Neuronal stem cell (in vitro differentiated cells): ENCODE results near the gene LIG4.
A peak's percentile ranks its signal among the peaks of the same experiment; 100 is the strongest.

Source experiments
- DNase-seq: peaks from one replicate; pipeline ENCODE4 v3.0.0-alpha.2; 2013; ENCODE audit warnings: low spot score
- H2AFZ ChIP-seq: one replicate; pipeline ENCODE4 v1.6.1; 2013; ENCODE audit warnings: mild to moderate bottlenecking, low read length, inconsistent platforms
- H2AK5ac ChIP-seq: 2 replicates; pipeline ENCODE4 v1.6.1; 2013; ENCODE audit warnings: low read depth, mild to moderate bottlenecking, inconsistent platforms, low read length, moderate library complexity, mixed read lengths
- H2BK120ac ChIP-seq: 2 replicates; pipeline ENCODE4 v1.6.1; 2013; ENCODE audit warnings: low read depth, mild to moderate bottlenecking, inconsistent platforms, low read length, moderate library complexity, mixed read lengths
- H2BK12ac ChIP-seq: one replicate; pipeline ENCODE4 v1.6.1; 2013; ENCODE audit warnings: low read length, inconsistent platforms
- H2BK15ac ChIP-seq: 2 replicates; pipeline ENCODE4 v1.6.1; 2013; ENCODE audit warnings: mild to moderate bottlenecking, low read length, inconsistent platforms, mixed read lengths
- H2BK5ac ChIP-seq: one replicate; pipeline ENCODE4 v1.6.1; 2013; ENCODE audit warnings: inconsistent platforms, mild to moderate bottlenecking, low read length, moderate library complexity
- H3K14ac ChIP-seq: one replicate; pipeline ENCODE4 v1.6.1; 2013; ENCODE audit warnings: low read length, inconsistent platforms
- H3K18ac ChIP-seq: 2 replicates; pipeline ENCODE4 v1.6.1; 2013; ENCODE audit warnings: low read length, inconsistent platforms
- H3K23ac ChIP-seq: 2 replicates; pipeline ENCODE4 v1.6.1; 2013; ENCODE audit warnings: low read depth, mild to moderate bottlenecking, mixed read lengths, low read length, inconsistent platforms; ENCODE audit not compliant: poor library complexity
- H3K27ac ChIP-seq: replicated peaks from 3 replicates; pipeline ENCODE4 v1.5.1; 2013; ENCODE audit warnings: low read length, inconsistent platforms
- H3K27me3 ChIP-seq, 3 experiments: 2 replicates each; pipeline ENCODE4 v1.6.1; 2013; ENCODE audit warnings: low read length in 3 of 3, mild to moderate bottlenecking in 2 of 3, inconsistent platforms in 1 of 3, low read depth in 1 of 3, mixed read lengths in 1 of 3, moderate library complexity in 1 of 3; ENCODE audit not compliant: control insufficient read depth in 3 of 3, insufficient read depth in 3 of 3
- H3K36me3 ChIP-seq, 2 donors: replicated peaks in 1 of 2; 2 replicates each; pipeline ENCODE4 v1.6.1; 2013; ENCODE audit warnings: low read length in 2 of 2; ENCODE audit not compliant: control insufficient read depth in 2 of 2, insufficient read depth in 2 of 2
- H3K4ac ChIP-seq: 2 replicates; pipeline ENCODE4 v1.6.1; 2013; ENCODE audit warnings: inconsistent platforms, mild to moderate bottlenecking, low read length, moderate library complexity
- H3K4me1 ChIP-seq, 2 donors: 1 replicate in 1 of 2; 2 replicates in 1 of 2; pipeline ENCODE4 v1.6.1; 2013; ENCODE audit warnings: low read length in 2 of 2, low read depth in 1 of 2; ENCODE audit not compliant: control insufficient read depth in 2 of 2, insufficient read depth in 1 of 2
- H3K4me2 ChIP-seq: one replicate; pipeline ENCODE4 v1.6.1; 2013; ENCODE audit warnings: mild to moderate bottlenecking, low read length, inconsistent platforms; ENCODE audit not compliant: insufficient read depth, poor library complexity, severe bottlenecking
- H3K4me3 ChIP-seq, 2 donors: 2 replicates each; pipeline ENCODE4 v1.5.1; 2013; ENCODE audit warnings: low read length in 2 of 2, mild to moderate bottlenecking in 2 of 2, inconsistent platforms in 1 of 2, moderate library complexity in 1 of 2
- H3K79me1 ChIP-seq: one replicate; pipeline ENCODE4 v1.6.1; 2013; ENCODE audit warnings: low read depth, mild to moderate bottlenecking, inconsistent platforms, low read length, moderate library complexity
- H3K9ac ChIP-seq: one replicate; pipeline ENCODE4 v1.6.1; 2013; ENCODE audit warnings: mild to moderate bottlenecking, low read depth, low read length, inconsistent platforms; ENCODE audit not compliant: poor library complexity
- H3K9me3 ChIP-seq, 2 donors: replicated peaks in 1 of 2; 2 replicates each; pipeline versions ENCODE3 to v1.6.1; 2013; ENCODE audit warnings: low read length in 2 of 2, mild to moderate bottlenecking in 2 of 2, inconsistent platforms in 1 of 2, low read depth in 1 of 2, mixed read lengths in 1 of 2, moderate library complexity in 1 of 2; ENCODE audit not compliant: control insufficient read depth in 2 of 2, insufficient read depth in 1 of 2
- H4K8ac ChIP-seq: one replicate; pipeline ENCODE4 v1.6.1; 2013; ENCODE audit warnings: low read depth, mild to moderate bottlenecking, inconsistent platforms, low read length, moderate library complexity
- H4K91ac ChIP-seq: one replicate; pipeline ENCODE4 v1.6.1; 2013; ENCODE audit warnings: low read length, low read depth, mild to moderate bottlenecking, inconsistent platforms; ENCODE audit not compliant: poor library complexity
- WGBS, 2 donors: extraction: QIAGEN DNeasy Blood & Tissue Kit; methylation state at CpG; one replicate each; pipeline ENCODE4 v1.1.7; 2013; ENCODE audit warnings: missing lambda C conversion rate in 2 of 2, mixed read lengths in 1 of 2; ENCODE audit not compliant: insufficient read length in 2 of 2, insufficient replicate concordance in 1 of 2; ENCODE audit errors: extremely low coverage in 2 of 2; 5-methylcytosine and 5-hydroxymethylcytosine counted together

Gene LIG4

DNA sequence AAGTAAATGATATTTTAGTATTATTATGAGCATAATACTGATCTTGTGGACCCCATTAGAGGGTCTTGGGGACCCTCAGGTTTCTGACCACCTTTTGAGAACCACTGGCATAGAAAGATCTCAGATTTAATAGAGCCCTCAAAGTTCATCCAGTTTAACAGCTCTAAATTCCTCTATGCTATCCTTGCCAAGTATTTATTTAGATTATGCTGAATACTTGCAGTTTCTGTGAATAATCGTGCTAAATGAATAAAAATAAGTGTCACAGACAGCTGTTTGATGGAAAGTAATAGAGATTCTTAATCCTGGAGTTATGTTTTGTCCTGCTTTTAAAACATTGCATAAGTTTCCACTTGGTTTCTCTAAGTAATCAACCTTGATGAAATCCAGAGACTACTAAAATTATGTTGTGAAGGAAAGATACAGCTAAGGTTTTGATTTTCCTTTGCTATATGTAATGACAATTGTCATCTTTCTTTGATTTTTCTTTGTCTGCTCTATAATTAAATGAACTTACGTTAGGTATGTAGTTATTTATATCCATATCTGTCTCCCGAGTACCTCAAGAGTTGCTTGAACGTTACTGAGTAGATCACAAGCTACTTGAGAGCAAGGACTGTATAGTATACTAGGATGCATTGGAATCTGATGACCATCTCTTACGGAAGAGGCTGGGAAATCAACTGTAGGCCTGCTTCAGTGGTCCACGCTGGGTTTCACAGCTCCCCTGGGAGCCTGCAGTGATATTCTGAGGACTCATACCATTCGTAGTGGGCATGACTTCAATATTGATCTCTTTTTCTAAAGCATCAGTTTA is 8.6 kb upstream of the LIG4 start:
- Histone ChIP-seq H2BK5ac (no peak overlapping the region), H2AFZ (no peak overlapping the region), H3K4me2 (no peak overlapping the region), H3K27me3 (no peaks in the 10 kb centered on the region), H3K18ac (no peak overlapping the region), H2AK5ac (no peak overlapping the region), H3K14ac (no peak overlapping the region), H3K9ac (no peak overlapping the region), H2BK15ac (no peak overlapping the region), H3K4me1 (peaks cover 6 to 17% of the 10 kb centered on the region in 2 donors), H3K27ac (no peak overlapping the region), H2BK12ac (no peak overlapping the region), H4K8ac (no peak overlapping the region), H3K23ac (no peak overlapping the region), H3K4me3 (no peak overlapping the region), H3K9me3 (no peaks in the 10 kb centered on the region), H2BK120ac (no peak overlapping the region), H3K79me1 (peaks cover 2% of the 10 kb centered on the region), H3K4ac (no peak overlapping the region), H4K91ac (no peak overlapping the region), H3K36me3 (no peaks in the 10 kb centered on the region)
- no peak for DNase-seq
- WGBS, 2 donors, result no CpG with 5 or more reads among the region's 7 CpGs

DNA sequence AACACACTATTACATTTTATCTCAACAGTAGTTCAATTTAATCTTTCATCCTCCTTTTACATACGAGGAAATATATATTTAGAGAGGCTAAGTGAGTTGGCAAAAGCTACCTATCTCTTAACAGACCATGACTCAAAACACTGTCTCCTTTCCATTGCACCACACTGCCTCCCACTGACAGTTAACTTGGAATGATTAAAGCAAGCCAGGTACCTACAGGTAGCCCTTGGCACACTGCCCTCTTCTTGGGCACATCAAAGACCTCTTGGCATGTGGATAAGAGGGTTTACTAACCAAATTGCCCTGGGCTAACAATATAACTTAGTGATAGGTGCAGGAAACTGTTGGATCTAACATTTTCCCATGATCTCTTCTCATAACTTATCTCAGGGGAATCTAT is 4.7 kb upstream of the LIG4 start:
- H3K18ac ChIP-seq, result no peak overlapping the region
- H2AFZ ChIP-seq, result no peak overlapping the region
- H2AK5ac ChIP-seq, result no peak overlapping the region
- H3K14ac ChIP-seq, result no peak overlapping the region
- no peak overlapping the region for H2BK15ac ChIP-seq
- H3K27me3 ChIP-seq, result no peaks in the 10 kb centered on the region
- H4K8ac ChIP-seq, result no peak overlapping the region
- H3K4me3 ChIP-seq, result no peak overlapping the region
- no peak overlapping the region for H3K4ac ChIP-seq
- peaks cover 3 to 11% of the 10 kb centered on the region in 2 donors for H3K4me1 ChIP-seq
- no peak overlapping the region for H4K91ac ChIP-seq
- H3K4me2 ChIP-seq, result no peak overlapping the region
- H3K36me3 ChIP-seq, result no peaks in the 10 kb centered on the region
- H3K9ac ChIP-seq, result no peak overlapping the region
- H3K23ac ChIP-seq, result no peak overlapping the region
- no peak for DNase-seq
- no peak overlapping the region for H2BK12ac ChIP-seq
- no peak overlapping the region for H2BK5ac ChIP-seq
- no peak overlapping the region for H3K27ac ChIP-seq
- no CpG with 5 or more reads among the region's 1 CpG for WGBS, 2 donors
- H3K79me1 ChIP-seq, result peaks cover 4% of the 10 kb centered on the region
- H2BK120ac ChIP-seq, result no peak overlapping the region
- H3K9me3 ChIP-seq, result no peaks in the 10 kb centered on the region

DNA sequence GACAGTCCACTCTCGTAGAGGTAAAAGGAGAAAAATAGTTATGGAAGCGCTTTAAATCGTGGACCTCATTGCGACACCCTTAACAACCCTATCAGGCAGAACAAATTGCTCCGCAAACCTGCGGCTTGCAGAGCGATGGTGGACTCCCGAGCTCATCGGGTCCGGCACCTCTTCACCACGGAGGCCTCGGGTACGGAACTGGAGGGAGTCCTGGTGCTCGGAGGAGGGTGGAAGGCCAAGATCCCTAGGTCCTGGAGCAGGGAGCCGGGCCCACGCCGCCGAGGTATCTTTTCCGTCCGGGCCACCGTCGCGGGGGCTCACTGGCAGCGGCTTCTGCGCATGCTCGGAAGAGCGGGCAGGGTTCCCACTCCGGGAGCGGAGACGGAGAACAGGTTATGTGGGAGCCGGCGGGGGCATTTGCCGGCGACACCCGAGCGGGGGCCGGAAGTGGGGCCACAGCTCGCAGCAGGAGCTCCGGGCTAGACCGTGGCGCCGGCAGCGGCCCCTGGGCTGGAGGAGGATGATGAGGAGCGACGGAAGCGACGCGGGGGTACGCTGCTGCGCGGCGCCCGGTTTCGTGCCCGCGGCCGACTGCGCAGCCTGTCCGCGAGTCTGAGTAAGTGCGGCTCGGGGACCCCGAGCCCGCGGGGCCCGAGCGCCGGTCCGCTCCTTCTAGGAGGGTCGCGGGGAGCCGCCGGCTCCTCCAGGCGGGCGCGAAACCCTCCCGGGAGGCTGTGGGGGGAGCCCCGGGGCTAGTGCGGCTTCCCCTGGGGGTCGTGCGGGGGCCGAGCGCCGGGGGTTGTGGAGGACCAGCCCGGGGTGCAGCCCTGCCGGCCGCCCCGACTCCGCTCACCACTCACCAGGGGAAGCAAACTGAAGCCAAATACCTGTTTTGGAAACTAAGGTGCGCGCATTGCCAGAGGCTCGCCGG is 3.0 kb upstream of the LIG4 start, which contains the start of gene ABHD13:
Gene ABHD13 (plus strand): TSS at position 349 of the 931 bp plus-strand sequence. CDS start 10,827 bp downstream, outside the sequence.
- H3K4me2 ChIP-seq, result peak within 1 kb of the TSS; percentile 68
- peak within 1 kb of the TSS; percentile 98 for H3K18ac ChIP-seq
- no peak within 1 kb of the TSS for H2AK5ac ChIP-seq
- H3K23ac ChIP-seq, result peak within 1 kb of the TSS; percentile 96
- H4K91ac ChIP-seq, result no peak within 1 kb of the TSS
- H3K79me1 ChIP-seq, result peaks cover 4% of the 10 kb centered on the region
- H4K8ac ChIP-seq, result peak within 1 kb of the TSS; percentile 56
- H2BK120ac ChIP-seq, result no peak within 1 kb of the TSS
- H3K27ac ChIP-seq, result peak within 1 kb of the TSS; percentile 60
- H3K9ac ChIP-seq, result peak within 1 kb of the TSS; percentile 95
- peak within 1 kb of the TSS; percentile 75 for H2BK15ac ChIP-seq
- no CpG with 5 or more reads among the region's 93 CpGs for WGBS, 2 donors
- H3K36me3 ChIP-seq, result no peaks in the 10 kb centered on the region
- H3K4ac ChIP-seq, result peak within 1 kb of the TSS; percentile 69
- peak; percentile 89 for DNase-seq
- H3K27me3 ChIP-seq, result no peaks in the 10 kb centered on the region
- no peaks in the 10 kb centered on the region for H3K9me3 ChIP-seq
- H3K4me3 ChIP-seq, result peak within 1 kb of the TSS; percentile 83 to 97
- no peak within 1 kb of the TSS for H2BK12ac ChIP-seq
- H2BK5ac ChIP-seq, result peak within 1 kb of the TSS; percentile 93
- H2AFZ ChIP-seq, result peak within 1 kb of the TSS; percentile 94
- peaks cover 6 to 11% of the 10 kb centered on the region in 2 donors for H3K4me1 ChIP-seq
- peak within 1 kb of the TSS; percentile 71 for H3K14ac ChIP-seq
